GM19463 (cell line): ENCODE results near the gene WNT7B.

ENCODE experiments used
- ATAC-seq: cut with Tn5 transposase; IDR thresholded peaks from one replicate; pipeline ENCODE4 v1.9.1; 2021; ENCODE audit warnings: mild to moderate bottlenecking, moderate library complexity; ENCODE audit not compliant: unreplicated experiment

Gene WNT7B

GRCh38 chr22:45914309-45914708 is 62.7 kb downstream of the WNT7B start:
- no peak for ATAC-seq

GRCh38 chr22:45912910-45913309 is 64.1 kb downstream of the WNT7B start:
- no peak for ATAC-seq

DNA sequence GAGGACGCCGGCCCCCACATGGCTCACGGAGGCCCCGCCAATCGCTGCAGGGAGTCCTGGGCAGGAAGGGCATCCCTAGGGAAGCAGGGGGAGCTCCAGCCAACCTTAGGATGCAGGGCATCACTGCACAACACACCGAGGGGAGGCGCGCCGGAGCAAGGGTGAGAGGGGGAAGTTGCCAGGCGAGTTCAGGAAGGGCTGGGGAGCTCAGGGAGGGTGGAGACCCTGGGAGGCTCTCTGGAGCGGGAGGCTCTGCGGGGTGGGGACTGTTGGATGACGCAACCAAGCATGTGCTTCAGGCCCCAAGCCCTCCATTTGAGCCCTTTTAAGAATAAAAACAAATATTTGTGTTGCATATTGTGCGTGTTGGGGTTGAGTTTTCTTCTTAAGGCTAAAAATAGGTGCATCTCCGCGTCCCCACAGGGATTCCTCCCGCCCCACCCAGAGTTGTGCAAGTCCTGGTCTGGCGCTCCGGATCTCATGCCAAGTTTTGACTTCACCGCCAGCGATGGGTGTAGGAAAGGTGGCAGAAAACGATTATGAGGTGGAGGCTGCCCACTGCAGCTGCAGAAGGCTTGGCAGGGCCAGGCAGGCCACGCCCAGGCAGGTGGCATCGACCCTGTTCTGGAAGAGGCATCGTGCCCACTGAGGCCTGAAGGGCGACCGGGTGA is 65.2 kb downstream of the WNT7B start:
- ATAC-seq: no peak

DNA sequence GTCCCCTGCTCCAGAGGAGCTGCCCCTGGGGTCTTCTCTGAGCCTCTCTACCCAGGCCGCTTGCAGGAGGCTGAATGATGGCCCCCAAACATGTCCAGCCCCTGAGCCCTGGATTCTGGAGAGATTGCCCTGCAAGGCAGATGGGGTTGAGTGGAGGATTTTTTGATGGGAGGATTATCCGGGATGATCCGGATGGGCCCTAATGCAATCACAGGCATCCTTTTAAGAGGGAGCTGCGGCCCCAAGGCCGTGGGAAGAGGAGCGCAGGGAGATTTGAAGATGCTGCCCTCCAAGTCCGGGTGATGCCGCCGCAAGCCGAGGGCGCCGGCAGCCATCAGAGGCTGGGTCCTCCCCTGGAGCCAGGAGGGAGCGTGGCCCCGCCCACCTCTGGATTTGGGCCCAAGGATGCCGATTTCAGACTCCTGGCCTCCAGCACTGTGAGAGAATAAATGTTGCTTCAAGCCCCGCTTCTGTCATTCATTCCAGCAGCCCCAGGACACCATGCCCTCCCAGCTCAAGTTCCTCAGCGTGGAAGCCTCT is 66.0 kb downstream of the WNT7B start:
- ATAC-seq: no peak

DNA sequence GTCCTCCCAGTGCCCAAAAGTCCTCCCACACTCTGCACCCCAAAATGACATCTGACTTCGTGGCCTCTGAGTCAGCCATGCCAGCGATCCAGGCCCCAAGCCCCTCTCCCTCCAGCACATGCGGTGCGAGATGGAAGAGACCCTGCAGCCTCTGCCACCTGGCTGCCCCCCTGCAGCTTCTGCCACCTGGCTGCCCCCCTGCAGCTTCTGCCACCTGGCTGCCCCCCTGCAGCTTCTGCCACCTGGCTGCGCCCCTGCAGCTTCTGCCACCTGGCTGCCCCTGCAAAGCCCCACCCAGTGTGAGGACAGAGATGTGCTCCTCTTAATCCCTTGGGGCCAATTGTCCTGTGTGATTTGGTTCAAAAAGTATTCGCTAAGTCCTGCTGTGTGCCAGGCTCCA is 68.0 kb downstream of the WNT7B start:
- ATAC-seq: no peak

GRCh38 chr22:45907996-45908395 is 69.0 kb downstream of the WNT7B start:
- ATAC-seq: no peak

GRCh38 chr22:45907378-45907777 is 69.6 kb downstream of the WNT7B start:
- no peak for ATAC-seq

GRCh38 chr22:45906946-45907345 is 70.0 kb downstream of the WNT7B start:
- no peak for ATAC-seq

DNA sequence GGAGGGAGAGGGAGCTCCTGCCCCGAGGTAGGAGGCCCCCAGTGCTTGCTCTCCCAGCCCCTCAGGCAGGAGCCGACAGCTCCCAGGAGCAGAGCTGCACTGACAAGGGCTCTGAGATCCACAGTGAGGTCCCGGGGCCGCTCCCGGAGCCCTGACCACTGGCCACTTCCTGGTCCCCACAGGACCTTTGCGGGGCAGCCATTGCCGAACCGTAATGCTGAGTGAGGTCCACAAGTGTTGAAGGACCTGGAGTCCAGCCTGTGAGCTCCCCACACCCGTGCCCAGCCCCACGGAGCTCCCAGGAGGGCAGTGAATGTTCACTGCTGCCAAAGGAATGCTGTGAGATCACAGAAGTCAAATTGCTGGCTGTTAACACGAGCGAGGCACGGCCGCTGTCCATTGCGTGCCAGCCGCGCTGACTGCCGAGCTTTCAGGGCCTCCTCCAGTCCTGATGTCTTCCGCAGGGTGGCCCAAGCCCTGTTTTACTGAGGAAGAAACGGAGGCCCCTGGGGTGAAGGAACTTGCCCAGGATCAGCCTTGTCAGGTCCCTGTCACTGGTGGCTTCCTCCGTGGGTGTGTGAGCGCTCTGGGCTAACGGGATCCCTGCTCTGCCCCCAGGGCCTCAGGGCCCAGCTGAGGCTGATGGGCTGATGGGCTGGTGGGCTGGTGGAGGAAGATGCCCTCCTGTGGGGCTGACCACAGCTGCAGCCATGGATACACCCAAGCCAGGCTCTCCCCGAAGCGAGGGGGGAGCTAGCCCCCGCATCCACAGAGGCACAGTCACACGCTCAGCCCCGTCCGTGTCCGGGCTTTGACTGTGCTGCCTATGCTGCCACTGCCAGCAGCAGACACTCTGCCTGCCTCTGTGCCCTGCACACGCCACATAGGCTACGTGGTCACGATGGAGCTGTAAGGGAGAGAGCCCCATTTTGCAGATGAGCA is 70.8 kb downstream of the WNT7B start:
- ATAC-seq: no peak

DNA sequence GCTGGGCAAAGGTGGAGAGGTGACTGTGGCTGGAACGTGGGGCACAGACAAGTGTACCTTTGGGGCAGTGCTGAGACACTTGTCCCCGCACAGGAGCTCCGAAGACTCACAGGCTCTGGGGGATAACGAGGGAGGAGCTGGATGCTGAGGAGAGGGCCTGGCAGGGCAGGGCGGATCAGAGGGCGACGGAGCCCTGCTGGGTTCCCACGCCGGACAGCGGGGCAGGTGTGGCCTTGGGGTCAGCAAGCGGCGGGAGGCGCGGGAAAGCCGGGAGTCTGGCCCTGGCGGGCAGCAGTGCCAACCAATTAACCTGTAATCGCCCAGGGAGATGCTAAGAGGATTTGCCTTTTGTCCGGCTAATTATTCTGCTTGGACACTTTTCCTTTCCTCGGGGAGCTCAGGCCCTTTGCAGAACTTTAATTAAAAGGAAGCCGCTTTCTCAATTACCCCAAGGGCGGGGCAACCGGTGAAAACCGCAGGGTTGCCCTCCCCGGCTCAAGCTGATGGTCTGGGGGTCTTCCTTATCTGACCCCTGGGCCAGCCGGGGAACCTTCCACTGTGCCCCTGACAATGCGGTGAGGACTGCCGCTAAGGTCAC is 71.5 kb downstream of the WNT7B start:
- no peak for ATAC-seq

DNA sequence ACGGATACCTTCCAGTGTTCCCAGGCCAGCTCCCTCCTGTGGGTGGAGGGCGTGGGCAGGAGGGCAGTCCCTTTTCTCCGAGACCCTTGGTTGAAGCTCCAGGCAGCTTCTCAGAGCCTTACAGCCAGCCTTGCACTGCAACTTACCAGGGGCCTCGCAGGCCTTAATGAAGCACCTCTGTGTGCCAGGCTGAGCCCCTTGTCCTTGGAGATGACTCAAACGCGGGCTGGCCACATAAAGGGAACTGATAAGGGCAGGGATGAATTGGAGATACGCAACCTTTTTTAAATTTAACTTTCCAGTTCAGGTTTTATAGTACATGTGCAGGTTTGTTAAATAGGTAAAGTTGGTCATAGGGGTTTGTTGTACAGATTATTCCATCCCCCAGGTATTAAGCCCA is 72.7 kb downstream of the WNT7B start:
- no peak for ATAC-seq

GRCh38 chr22:45903355-45904135 is 73.4 kb downstream of the WNT7B start:
- no peak for ATAC-seq

GRCh38 chr22:45897736-45898135 is 79.2 kb downstream of the WNT7B start:
- no peak for ATAC-seq

DNA sequence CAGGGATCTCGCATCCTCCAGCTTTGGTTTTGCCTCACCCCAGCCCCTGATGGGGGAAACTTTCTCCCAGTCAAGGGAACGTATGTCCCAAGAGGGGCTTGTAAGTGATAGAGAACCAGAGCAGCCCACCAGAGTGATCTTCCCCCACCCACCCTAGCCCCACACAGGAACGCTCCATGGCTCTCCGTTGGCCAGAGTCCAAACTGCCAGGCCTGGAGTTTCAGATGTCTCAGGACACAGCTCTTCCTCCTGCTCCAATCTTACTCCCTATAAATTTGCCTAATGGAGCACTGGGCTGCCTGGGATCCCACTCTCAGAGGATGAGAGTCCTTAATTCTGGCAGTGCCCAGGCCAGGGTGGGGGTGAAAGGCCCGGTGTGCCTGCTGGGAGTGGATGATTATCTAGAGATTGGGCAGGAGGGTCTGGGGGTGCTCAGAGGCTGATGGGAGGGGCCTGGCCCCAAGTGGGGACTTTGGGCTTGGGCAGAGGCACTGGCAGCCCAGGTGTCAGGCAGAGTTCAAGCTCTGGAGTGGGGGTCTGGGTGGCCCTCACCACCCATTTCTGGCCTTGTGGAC is 79.9 kb downstream of the WNT7B start:
- no peak for ATAC-seq

GRCh38 chr22:45896153-45896951 is 80.6 kb downstream of the WNT7B start:
- no peak for ATAC-seq

GRCh38 chr22:45895436-45896152 is 81.4 kb downstream of the WNT7B start:
- no peak for ATAC-seq

- ATAC-seq: no peak
Observed at GRCh38 chr22:45893516-45893915, 83.4 kb downstream of the WNT7B start.

DNA sequence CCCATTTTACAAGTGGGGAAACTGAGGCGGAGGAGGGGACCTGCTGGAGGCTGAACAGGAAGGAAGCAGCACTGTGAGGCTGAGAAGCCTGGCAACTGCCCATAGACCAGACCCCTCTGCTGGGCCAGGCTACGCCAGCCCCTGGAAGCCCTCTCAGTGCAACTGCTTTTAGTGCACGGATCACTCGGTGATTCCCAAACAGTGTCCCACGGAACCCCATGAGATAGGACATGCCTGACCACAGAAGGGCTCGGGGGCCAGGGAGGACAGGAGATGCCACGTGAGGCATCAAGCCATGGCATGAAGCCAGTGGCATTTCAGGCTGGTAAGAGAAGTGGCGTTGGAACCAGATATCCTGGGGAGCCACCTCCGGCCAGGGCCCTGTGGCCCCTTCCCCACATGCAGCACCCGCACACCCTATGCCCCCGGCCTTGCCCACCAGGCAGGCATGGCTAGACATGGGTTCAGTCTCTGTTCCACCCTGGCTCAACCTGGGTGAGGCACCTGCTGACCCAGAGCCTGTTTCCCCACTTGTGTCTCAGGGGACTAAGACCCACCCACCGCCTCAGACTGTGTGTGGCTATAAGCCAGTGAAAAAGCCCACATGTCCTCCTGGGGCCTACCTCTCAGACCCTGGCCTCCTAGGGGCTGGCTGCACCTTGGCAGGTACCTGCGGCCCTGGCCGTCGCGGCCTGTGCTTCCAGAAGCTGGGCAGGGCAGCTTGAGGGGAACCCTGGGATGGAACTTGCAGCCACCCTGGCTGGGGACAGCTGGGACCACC is 84.1 kb downstream of the WNT7B start:
- ATAC-seq: no peak
